A673 (cell line): ENCODE results near the gene TMEM168. TPM values are rescaled to one million over a fixed set of nuclear protein-coding genes. Genes with fewer than 3 reads are reported as not detected.

Experiments used
- BruUV-seq: library from RNA; stranded (reverse); fragments of 400-500 nt; replicated peaks from 2 replicates; lab custom pipeline; 2021; lab: Mats Ljungman, UMichigan
- CTCF ChIA-PET: fragments of 300-600 bp; sonication (Branson Sonifier 250); formaldehyde crosslinking; loops from one replicate; lab custom pipeline; 2022; ENCODE audit warnings: antibody characterized with exemption; lab: Charles Lee
- POLR2A ChIA-PET: fragments of 300-600 bp; sonication (Branson Sonifier 250); formaldehyde crosslinking; loops from one replicate; lab custom pipeline; 2022; ENCODE audit warnings: antibody characterized with exemption; ENCODE audit not compliant: low non-redundant PET; lab: Charles Lee
- DNase-seq: peaks from one replicate; pipeline ENCODE4 v3.0.0-alpha.2; 2015; ENCODE audit warnings: low spot score
- H3K27ac ChIP-seq: fragments of 200-600 bp; sonication (generic); 2 replicates; pipeline ENCODE4 v1.5.1; 2016; ENCODE audit warnings: mixed run types, low read depth, mild to moderate bottlenecking, mixed read lengths, antibody characterized with exemption, low read length; ENCODE audit not compliant: poor library complexity, severe bottlenecking
- H3K27me3 ChIP-seq: fragments of 200-600 bp; sonication (generic); replicated peaks from 2 replicates; pipeline ENCODE4 v1.6.1; 2017; ENCODE audit warnings: mixed run types, low read depth, mild to moderate bottlenecking, mixed read lengths, antibody characterized with exemption, low read length; ENCODE audit not compliant: insufficient read depth, poor library complexity
- H3K36me3 ChIP-seq: fragments of 200-600 bp; sonication (generic); 2 replicates; pipeline ENCODE4 v1.6.1; 2016; ENCODE audit warnings: mixed run types, mild to moderate bottlenecking, mixed read lengths, antibody characterized with exemption, low read length; ENCODE audit not compliant: insufficient read depth, poor library complexity, severe bottlenecking
- H3K4me1 ChIP-seq: fragments of 200-600 bp; sonication (generic); 2 replicates; pipeline ENCODE4 v1.6.1; 2017; ENCODE audit warnings: mixed run types, mild to moderate bottlenecking, mixed read lengths, antibody characterized with exemption, low read length; ENCODE audit not compliant: insufficient read depth, poor library complexity, severe bottlenecking
- H3K4me3 ChIP-seq: fragments of 200-600 bp; sonication (generic); 2 replicates; pipeline ENCODE4 v1.5.1; 2016; ENCODE audit warnings: low read depth, mixed run types, mild to moderate bottlenecking, mixed read lengths, low read length; ENCODE audit not compliant: poor library complexity, severe bottlenecking
- H3K9me3 ChIP-seq: fragments of 200-600 bp; sonication (generic); 2 replicates; pipeline ENCODE4 v1.6.1; 2016; ENCODE audit warnings: mixed run types, low read depth, mild to moderate bottlenecking, mixed read lengths, antibody characterized with exemption, low read length; ENCODE audit not compliant: poor library complexity, severe bottlenecking
- EZH2 ChIP-seq: fragments of 200-600 bp; sonication (generic); IDR thresholded peaks from 2 replicates; pipeline ENCODE4 v1.6.1; 2017; ENCODE audit warnings: borderline replicate concordance, low read depth, mild to moderate bottlenecking, mixed read lengths, antibody characterized with exemption, low read length; ENCODE audit not compliant: poor library complexity, severe bottlenecking
- intact Hi-C: fragments of 100-400 bp; cut with micrococcal nuclease; formaldehyde crosslinking; loops from one replicate; pipeline ENCODE4 v1.10.0; 2022; ENCODE audit not compliant: unreplicated experiment
- total RNA-seq: library from RNA; stranded (reverse); gene quantifications from 2 replicates; pipeline ENCODE4 v1.2.3, GENCODE V29; 2021
- TF ChIP-seq, protein P1 (sequence below): fragments of 300-800, 200-600 bp; sonication (generic); conservative IDR thresholded peaks from 2 replicates; pipeline ENCODE4 v1.5.1; 2017; ENCODE audit warnings: low read depth, mild to moderate bottlenecking, antibody characterized with exemption, low read length, moderate library complexity, mixed read lengths

Gene TMEM168
- total RNA-seq, 1 experiment from 2014 or later = 26.4 TPM

DNA sequence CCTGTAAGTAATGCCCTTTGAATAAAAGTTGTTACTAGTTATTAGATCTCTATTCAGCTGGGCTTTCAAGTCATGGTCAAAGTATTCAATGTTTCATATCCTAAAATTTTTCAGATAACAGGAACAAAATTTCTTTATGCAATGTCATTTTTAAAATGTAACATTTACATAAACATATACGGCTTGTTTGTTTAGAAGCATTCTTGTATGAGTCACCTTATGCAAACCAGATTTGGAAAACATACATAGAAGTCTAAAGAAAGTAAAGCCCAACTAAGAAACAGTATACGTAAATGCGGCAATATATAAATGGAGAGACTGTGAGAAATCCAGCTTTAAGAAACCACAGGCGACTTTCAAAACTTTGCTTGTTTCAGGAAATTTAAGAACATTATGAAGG is 10.5 kb downstream of the TMEM168 start:
- Histone ChIP-seq H3K36me3 (peaks cover 18% of the 10 kb centered on the region), H3K27ac (no peak overlapping the region), H3K27me3 (no peaks in the 10 kb centered on the region), H3K4me1 (no peaks in the 10 kb centered on the region), H3K9me3 (no peaks in the 10 kb centered on the region), H3K4me3 (no peak overlapping the region)
- intact Hi-C loops = no loop called here
- ChIA-PET POLR2A (interaction anchor here (0.8 kb wide), 1 partner anchor 675 kb away, joined by 4 read pairs; no protein-coding TSS in a partner anchor), CTCF (no interaction called here)
- TF ChIP-seq EZH2 = no peak
- TF ChIP-seq, protein P1, sequence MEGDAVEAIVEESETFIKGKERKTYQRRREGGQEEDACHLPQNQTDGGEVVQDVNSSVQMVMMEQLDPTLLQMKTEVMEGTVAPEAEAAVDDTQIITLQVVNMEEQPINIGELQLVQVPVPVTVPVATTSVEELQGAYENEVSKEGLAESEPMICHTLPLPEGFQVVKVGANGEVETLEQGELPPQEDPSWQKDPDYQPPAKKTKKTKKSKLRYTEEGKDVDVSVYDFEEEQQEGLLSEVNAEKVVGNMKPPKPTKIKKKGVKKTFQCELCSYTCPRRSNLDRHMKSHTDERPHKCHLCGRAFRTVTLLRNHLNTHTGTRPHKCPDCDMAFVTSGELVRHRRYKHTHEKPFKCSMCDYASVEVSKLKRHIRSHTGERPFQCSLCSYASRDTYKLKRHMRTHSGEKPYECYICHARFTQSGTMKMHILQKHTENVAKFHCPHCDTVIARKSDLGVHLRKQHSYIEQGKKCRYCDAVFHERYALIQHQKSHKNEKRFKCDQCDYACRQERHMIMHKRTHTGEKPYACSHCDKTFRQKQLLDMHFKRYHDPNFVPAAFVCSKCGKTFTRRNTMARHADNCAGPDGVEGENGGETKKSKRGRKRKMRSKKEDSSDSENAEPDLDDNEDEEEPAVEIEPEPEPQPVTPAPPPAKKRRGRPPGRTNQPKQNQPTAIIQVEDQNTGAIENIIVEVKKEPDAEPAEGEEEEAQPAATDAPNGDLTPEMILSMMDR = no peak
- no peak for DNase-seq
- BruUV-seq = no TSS peak

DNA sequence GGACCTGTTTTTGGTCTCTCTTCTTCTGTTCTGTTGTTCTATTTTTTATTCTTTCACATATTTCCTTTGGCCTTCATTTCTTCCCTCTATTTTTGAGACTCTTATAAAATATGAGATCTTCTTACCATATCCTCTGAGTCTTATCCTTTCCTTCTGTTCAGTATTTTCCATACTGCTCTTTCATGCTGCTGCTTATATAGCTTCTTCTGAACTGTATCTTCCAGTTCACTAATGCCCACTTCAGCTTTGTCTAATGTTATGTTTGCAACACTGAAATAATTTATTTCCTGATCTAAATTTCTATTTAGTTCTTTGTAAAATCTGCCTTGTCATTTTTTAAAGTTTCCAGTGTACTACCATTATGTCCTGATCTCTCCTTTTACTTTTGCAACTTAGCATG is 12.8 kb downstream of the TMEM168 start:
- Histone ChIP-seq H3K27me3 (no peaks in the 10 kb centered on the region), H3K9me3 (no peaks in the 10 kb centered on the region), H3K27ac (no peak overlapping the region), H3K36me3 (no peaks in the 10 kb centered on the region), H3K4me1 (no peaks in the 10 kb centered on the region), H3K4me3 (no peak overlapping the region)
- DNase-seq = no peak
- ChIA-PET POLR2A (no interaction called here), CTCF (no interaction called here)
- TF ChIP-seq EZH2 = no peak
- TF ChIP-seq, protein P1 = no peak
- intact Hi-C loops = no loop called here
- BruUV-seq = no TSS peak

DNA sequence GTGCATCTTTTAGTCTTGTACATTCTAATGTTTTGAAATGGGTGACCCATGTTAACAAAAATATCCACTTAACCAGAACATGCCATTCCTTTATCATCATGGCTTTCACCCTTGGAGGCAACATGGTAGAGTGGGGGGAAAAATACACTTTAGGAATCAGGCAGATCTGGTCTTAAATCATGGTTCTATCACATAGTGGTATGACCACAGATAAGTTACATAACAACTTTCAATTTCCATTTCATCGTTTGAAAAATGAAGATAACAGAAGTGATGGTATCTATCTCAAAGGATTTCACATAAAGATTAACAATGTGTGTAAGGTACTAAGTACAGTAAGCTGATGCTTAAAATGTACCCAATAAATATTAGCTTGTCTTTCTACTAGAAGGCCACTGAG is 19.0 kb downstream of the TMEM168 start:
- H3K27me3 ChIP-seq = no peaks in the 10 kb centered on the region
- no peak for DNase-seq
- CTCF ChIA-PET = no interaction called here
- no TSS peak for BruUV-seq
- no peak overlapping the region for H3K27ac ChIP-seq
- POLR2A ChIA-PET = no interaction called here
- TF ChIP-seq EZH2 = no peak
- TF ChIP-seq, protein P1 = no peak
- H3K36me3 ChIP-seq = no peaks in the 10 kb centered on the region
- intact Hi-C loops = no loop called here
- H3K4me1 ChIP-seq = no peaks in the 10 kb centered on the region
- H3K9me3 ChIP-seq = no peaks in the 10 kb centered on the region
- no peak overlapping the region for H3K4me3 ChIP-seq
